GM12878 (cell line): Measurements from ENCODE around the gene TBC1D10B. TPM values are rescaled to one million over a fixed set of nuclear protein-coding genes. Genes with fewer than 3 reads are reported as not detected.
A peak's percentile ranks its signal among the peaks of the same experiment; 100 is the strongest.

Experiments
- CBX3 ChIP-seq: fragments of 200-600 bp; sonication (generic); IDR thresholded peaks from 2 replicates; pipeline ENCODE4 v1.6.1; 2016; ENCODE audit warnings: low read depth, borderline replicate concordance
- CEBPB ChIP-seq, 2 experiments: fragments of 150-350 bp in 1 of 2; IDR thresholded peaks; 2 replicates each; pipeline ENCODE4 v1.6.1; 2012 to 2014; ENCODE audit warnings: low read depth in 2 of 2, low read length in 2 of 2, borderline replicate concordance in 1 of 2, inconsistent platforms in 1 of 2
- GATAD2B ChIP-seq: fragments of 450-650 bp; conservative IDR thresholded peaks from 2 replicates; pipeline ENCODE4 v1.6.1; 2017; ENCODE audit warnings: low read depth, mild to moderate bottlenecking, moderate library complexity
- HCFC1 ChIP-seq: fragments of 150-350 bp; IDR thresholded peaks from 2 replicates; pipeline ENCODE4 v1.6.1; 2014; ENCODE audit warnings: low read length
- HDGF ChIP-seq: fragments of 450-650 bp; IDR thresholded peaks from 2 replicates; pipeline ENCODE4 v1.6.1; 2016; ENCODE audit warnings: antibody characterized with exemption
- IKZF2 ChIP-seq, 2 experiments: fragments of 450-650 bp; IDR thresholded peaks; 2 replicates each; pipeline ENCODE4 v1.6.1; 2017; ENCODE audit warnings: mild to moderate bottlenecking in 2 of 2, moderate library complexity in 2 of 2
- JUND ChIP-seq: IDR thresholded peaks from 2 replicates; pipeline ENCODE4 v1.6.1; 2012; ENCODE audit warnings: low read depth, mild to moderate bottlenecking, low read length, improper control_type of control experiment, moderate library complexity
- LARP7 ChIP-seq: fragments of 450-650 bp; IDR thresholded peaks from 2 replicates; pipeline ENCODE4 v1.6.1; 2017; ENCODE audit warnings: mild to moderate bottlenecking
- NR2C1 ChIP-seq: fragments of 450-650 bp; IDR thresholded peaks from 2 replicates; pipeline ENCODE4 v1.6.1; 2017; ENCODE audit warnings: antibody characterized with exemption, mild to moderate bottlenecking, moderate library complexity
- PML ChIP-seq: IDR thresholded peaks from 2 replicates; pipeline ENCODE4 v1.6.1; 2012; ENCODE audit warnings: low read length, inconsistent platforms
- POLR2A ChIP-seq: IDR thresholded peaks from 2 replicates; pipeline ENCODE4 v1.6.1; 2011; ENCODE audit warnings: low read depth, mild to moderate bottlenecking, low read length
- RAD51 ChIP-seq: fragments of 450-650 bp; IDR thresholded peaks from 2 replicates; pipeline ENCODE4 v1.6.1; 2016; ENCODE audit warnings: moderate library complexity, mild to moderate bottlenecking, inconsistent platforms
- SIN3A ChIP-seq: IDR thresholded peaks from 2 replicates; pipeline ENCODE4 v1.6.1; 2012; ENCODE audit warnings: low read depth, low read length, improper control_type of control experiment
- SIX5 ChIP-seq: IDR thresholded peaks from 2 replicates; pipeline ENCODE4 v1.6.1; 2011; ENCODE audit warnings: mild to moderate bottlenecking, low read depth, low read length, moderate library complexity; ENCODE audit not compliant: severe bottlenecking
- SMC3 ChIP-seq: IDR thresholded peaks from 2 replicates; pipeline ENCODE4 v1.6.1; 2011; ENCODE audit warnings: low read length, improper control_type of control experiment, borderline replicate concordance
- SRF ChIP-seq, 2 experiments: IDR thresholded peaks; 2 replicates each; pipeline ENCODE4 v1.6.1; 2011; ENCODE audit warnings: low read depth in 2 of 2, low read length in 2 of 2, mild to moderate bottlenecking in 1 of 2, moderate library complexity in 1 of 2
- STAT1 ChIP-seq: fragments of 450-650 bp; conservative IDR thresholded peaks from 2 replicates; pipeline ENCODE4 v1.6.1; 2014; ENCODE audit warnings: antibody characterized with exemption, mild to moderate bottlenecking
- SUPT20H ChIP-seq: IDR thresholded peaks from 2 replicates; pipeline ENCODE4 v1.6.1; 2011; ENCODE audit warnings: low read depth, mild to moderate bottlenecking, low read length, moderate library complexity, borderline replicate concordance; ENCODE audit not compliant: control insufficient read depth
- TARDBP ChIP-seq: IDR thresholded peaks from 2 replicates; pipeline ENCODE4 v1.6.1; 2016; ENCODE audit warnings: borderline replicate concordance
- YBX1 ChIP-seq: fragments of 450-650 bp; IDR thresholded peaks from 2 replicates; pipeline ENCODE4 v1.6.1; 2016; ENCODE audit warnings: antibody characterized with exemption
- ZNF622 ChIP-seq: fragments of 450-650 bp; IDR thresholded peaks from 2 replicates; pipeline ENCODE4 v1.6.1; 2017; ENCODE audit warnings: mild to moderate bottlenecking, inconsistent platforms
- ZZZ3 ChIP-seq: IDR thresholded peaks from 2 replicates; pipeline ENCODE4 v1.6.1; 2011; ENCODE audit warnings: low read depth; ENCODE audit not compliant: control insufficient read depth, insufficient read length
- polyA plus RNA-seq, 11 experiments: library from polyadenylated mRNA; depleted of rRNA in 4 of 11; unstranded in 6 of 11; stranded (reverse) in 5 of 11; fragments of >200 nt; fragmentation: Nextera tagmentation in 4 of 11; fragmentation: Illumina TruSeq in 1 of 11; extraction: Ambion mirVana in 4 of 11; extraction: Trizol in 1 of 11; gene quantifications; 1 replicate in 1 of 11; 2 replicates in 10 of 11; pipeline versions ENCODE4 v1.2.1 to v1.2.3, GENCODE V29; 2011 to 2016; ENCODE audit warnings: inconsistent platforms in 2 of 11, missing spikeins in 2 of 11, low read depth in 1 of 11
- total RNA-seq, 4 experiments: library from RNA; depleted of rRNA in 3 of 4; stranded (reverse); fragments of >200 nt in 3 of 4; fragmentation: Illumina TruSeq in 1 of 4; extraction: Trizol in 1 of 4; gene quantifications; 2 replicates each; pipeline versions ENCODE4 v1.2.1 to v1.2.3, GENCODE V29; 2013 to 2021
- TF ChIP-seq, protein P1 (sequence below): fragments of 450-650 bp; IDR thresholded peaks from 2 replicates; pipeline ENCODE4 v1.6.1; 2016; ENCODE audit warnings: mild to moderate bottlenecking, moderate library complexity, borderline replicate concordance
- TF ChIP-seq, protein P2 (sequence below): IDR thresholded peaks from 2 replicates; pipeline ENCODE4 v1.6.1; 2011; ENCODE audit warnings: borderline replicate concordance, low read depth, mild to moderate bottlenecking, moderate library complexity, mixed read lengths, low read length; ENCODE audit not compliant: insufficient read depth; ENCODE audit errors: extremely low read length
- TF ChIP-seq, protein P3 (sequence below): fragments of 450-650 bp; IDR thresholded peaks from 2 replicates; pipeline ENCODE4 v1.6.1; 2017; ENCODE audit warnings: borderline replicate concordance

Gene TBC1D10B
- total and polyA plus RNA-seq, 10 of the 15 experiments (the other 5 are each of a cell fraction or from before 2014, with no cell fraction given), result 2.2 to 51.2 (median 11.6) TPM

DNA sequence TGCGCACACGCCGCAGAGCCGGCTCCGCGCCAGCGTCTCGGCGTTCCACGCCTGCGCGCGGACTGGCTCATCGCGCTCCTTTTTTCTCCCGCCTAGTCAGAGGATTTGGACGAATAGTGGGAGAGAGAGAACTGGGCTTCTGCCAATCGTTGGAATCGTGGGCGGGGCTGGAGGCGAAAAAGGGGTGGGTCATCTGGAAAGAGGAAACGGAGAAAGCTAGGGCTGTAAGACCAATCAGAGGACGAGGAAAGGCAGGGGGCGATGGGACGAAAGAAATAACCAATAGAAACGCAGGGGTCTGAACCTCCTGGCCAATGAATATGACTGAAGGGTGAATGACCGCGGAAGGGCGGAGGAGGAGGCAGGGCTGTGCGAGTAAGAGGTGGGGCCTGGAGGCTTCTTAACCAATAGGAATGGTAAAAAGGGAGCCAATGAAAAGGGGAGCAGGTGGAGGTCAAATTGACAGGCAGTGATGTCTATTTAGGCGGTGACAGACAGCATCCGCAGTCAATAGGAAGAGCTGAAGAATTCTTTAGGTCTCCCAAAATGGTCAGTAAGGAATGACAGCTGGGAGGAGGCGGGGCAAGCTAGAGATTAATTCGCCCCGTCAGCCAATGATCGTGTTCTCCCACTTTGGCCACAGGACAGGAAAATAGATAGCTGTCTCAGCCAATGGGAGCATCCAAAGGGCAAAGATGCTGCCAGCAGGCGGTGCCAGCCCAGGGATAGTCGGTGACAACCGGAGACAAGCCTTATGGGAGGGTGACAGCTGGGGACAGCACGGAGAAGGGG is at the start of gene TBC1D10B (continued):
- TF ChIP-seq, protein P1, sequence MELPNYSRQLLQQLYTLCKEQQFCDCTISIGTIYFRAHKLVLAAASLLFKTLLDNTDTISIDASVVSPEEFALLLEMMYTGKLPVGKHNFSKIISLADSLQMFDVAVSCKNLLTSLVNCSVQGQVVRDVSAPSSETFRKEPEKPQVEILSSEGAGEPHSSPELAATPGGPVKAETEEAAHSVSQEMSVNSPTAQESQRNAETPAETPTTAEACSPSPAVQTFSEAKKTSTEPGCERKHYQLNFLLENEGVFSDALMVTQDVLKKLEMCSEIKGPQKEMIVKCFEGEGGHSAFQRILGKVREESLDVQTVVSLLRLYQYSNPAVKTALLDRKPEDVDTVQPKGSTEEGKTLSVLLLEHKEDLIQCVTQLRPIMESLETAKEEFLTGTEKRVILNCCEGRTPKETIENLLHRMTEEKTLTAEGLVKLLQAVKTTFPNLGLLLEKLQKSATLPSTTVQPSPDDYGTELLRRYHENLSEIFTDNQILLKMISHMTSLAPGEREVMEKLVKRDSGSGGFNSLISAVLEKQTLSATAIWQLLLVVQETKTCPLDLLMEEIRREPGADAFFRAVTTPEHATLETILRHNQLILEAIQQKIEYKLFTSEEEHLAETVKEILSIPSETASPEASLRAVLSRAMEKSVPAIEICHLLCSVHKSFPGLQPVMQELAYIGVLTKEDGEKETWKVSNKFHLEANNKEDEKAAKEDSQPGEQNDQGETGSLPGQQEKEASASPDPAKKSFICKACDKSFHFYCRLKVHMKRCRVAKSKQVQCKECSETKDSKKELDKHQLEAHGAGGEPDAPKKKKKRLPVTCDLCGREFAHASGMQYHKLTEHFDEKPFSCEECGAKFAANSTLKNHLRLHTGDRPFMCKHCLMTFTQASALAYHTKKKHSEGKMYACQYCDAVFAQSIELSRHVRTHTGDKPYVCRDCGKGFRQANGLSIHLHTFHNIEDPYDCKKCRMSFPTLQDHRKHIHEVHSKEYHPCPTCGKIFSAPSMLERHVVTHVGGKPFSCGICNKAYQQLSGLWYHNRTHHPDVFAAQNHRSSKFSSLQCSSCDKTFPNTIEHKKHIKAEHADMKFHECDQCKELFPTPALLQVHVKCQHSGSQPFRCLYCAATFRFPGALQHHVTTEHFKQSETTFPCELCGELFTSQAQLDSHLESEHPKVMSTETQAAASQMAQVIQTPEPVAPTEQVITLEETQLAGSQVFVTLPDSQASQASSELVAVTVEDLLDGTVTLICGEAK, result peak; percentile 86; the same call in 1 of the 2 replicates
- no peak for TF ChIP-seq GATAD2B
- no peak for TF ChIP-seq ZNF622
- TF ChIP-seq HCFC1, result 0 out of 2 replicates have a peak, but pooled peaks have one; percentile 12
- no peak for TF ChIP-seq YBX1
- TF ChIP-seq SIN3A, result no peak
- no peak for TF ChIP-seq ZZZ3
- no peak for TF ChIP-seq SIX5
- TF ChIP-seq JUND, result no peak
- no peak; the same call in none of the 2 replicates for TF ChIP-seq HDGF
- no peak for TF ChIP-seq CEBPB (IDR thresholded peaks at IDR 0.05; ENCODE audit: borderline replicate concordance in 1 of 2, low read depth in 2 of 2, low read length in 2 of 2)
- TF ChIP-seq STAT1, result no peak
- TF ChIP-seq, protein P2, sequence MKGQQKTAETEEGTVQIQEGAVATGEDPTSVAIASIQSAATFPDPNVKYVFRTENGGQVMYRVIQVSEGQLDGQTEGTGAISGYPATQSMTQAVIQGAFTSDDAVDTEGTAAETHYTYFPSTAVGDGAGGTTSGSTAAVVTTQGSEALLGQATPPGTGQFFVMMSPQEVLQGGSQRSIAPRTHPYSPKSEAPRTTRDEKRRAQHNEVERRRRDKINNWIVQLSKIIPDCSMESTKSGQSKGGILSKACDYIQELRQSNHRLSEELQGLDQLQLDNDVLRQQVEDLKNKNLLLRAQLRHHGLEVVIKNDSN, result no peak
- TF ChIP-seq LARP7, result no peak
- TF ChIP-seq POLR2A, result no peak; the same call in 1 of the 2 replicates
- no peak for TF ChIP-seq TARDBP
- TF ChIP-seq CBX3, result no peak
- no peak; a peak in 1 of 4 replicates for TF ChIP-seq IKZF2 (IDR thresholded peaks at IDR 0.05)
- TF ChIP-seq NR2C1, result 0 out of 2 replicates have a peak, but pooled peaks have one; percentile 17
- TF ChIP-seq SRF (IDR thresholded peaks at IDR 0.05; ENCODE audit: low read depth in 2 of 2, low read length in 2 of 2), result peak; percentile 74 to 94
- TF ChIP-seq, protein P3, sequence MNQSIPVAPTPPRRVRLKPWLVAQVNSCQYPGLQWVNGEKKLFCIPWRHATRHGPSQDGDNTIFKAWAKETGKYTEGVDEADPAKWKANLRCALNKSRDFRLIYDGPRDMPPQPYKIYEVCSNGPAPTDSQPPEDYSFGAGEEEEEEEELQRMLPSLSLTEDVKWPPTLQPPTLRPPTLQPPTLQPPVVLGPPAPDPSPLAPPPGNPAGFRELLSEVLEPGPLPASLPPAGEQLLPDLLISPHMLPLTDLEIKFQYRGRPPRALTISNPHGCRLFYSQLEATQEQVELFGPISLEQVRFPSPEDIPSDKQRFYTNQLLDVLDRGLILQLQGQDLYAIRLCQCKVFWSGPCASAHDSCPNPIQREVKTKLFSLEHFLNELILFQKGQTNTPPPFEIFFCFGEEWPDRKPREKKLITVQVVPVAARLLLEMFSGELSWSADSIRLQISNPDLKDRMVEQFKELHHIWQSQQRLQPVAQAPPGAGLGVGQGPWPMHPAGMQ, result no peak
- TF ChIP-seq SMC3, result no peak
- TF ChIP-seq PML, result no peak
- no peak for TF ChIP-seq SUPT20H
- no peak for TF ChIP-seq RAD51
